ENCODE data around the gene VTI1A.
"Not testable (repeated sequence)": the region's sequence is repeated elsewhere in the genome, so short reads cannot be mapped to it uniquely, and the experiment has no call there.

VTI1A gene

GRCh38 chr10:112552593-112553110 is 105.6 kb downstream of the VTI1A start:
- DNase-seq, result no peak

DNA sequence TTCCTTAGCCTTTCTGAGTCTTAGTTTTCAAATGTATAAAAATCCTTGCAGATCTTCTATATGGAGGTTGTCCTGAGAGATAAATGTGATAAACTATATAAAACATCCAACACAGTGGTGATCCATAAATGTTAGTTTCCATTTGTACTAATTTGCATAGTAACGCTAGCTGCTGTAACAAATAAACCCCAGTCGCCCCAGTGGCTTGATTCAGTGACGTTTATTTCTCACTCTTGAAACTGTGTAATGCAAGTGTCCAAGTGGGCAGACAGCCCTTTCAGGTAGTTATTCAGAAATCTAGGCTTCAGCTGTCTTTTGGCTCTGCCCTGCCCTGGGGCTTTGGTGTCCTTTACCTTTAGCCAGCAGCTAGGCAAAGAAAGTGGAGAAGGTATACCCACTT is 106.3 kb downstream of the VTI1A start:
- DNase-seq, result no peak

GRCh38 chr10:112554263-112554662 is 107.2 kb downstream of the VTI1A start:
- DNase-seq, result no peak

DNA sequence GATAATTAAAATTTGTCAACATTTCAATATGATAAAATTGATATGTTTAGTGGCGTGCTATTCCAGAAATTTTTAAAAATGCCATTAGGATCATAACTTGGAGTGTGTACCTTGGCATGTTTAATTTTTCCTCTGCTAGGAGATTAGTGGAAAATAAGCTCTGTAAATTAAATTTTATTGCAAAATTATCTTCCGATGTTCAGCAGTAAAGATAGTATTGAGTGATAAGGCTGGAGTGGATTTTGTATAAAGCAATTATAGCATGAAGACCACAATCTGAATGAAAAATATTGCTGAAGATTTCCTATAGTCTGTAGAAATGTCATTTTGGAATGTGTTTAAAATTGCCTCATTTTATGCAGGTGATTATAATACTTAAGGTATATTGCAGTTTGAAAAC is 110.2 kb downstream of the VTI1A start:
- DNase-seq, result no peak

DNA sequence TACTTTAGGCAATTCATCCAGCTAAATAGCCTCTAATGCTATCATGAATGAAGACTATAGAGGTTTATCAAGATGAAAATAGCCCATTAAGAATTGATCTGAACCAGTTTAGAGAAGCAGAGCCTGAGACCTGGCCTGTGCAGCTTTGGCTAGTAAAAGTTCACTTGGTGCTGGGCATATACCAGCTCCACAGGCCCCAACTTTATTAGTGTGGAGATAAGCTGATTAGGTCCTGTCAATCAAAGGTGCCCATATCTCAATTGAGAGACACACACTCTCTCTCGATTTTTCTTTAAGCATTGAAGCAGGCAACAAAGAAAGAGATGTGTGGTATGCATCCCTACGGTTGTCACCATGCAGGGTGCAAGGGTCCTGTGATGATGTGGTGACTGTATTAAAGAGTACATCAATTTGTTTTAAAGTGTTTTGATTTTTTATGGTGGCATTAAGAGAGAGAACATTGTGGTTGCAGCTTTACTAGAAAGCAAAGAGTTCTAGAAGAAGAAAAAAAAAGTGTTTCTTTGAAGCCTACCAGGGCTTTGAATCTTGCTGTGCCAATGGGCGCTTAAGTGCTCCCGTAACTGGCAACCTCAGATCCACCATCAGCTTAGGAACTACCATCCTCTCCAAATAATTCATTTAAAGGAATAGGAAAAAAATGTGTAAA is 111.6 kb downstream of the VTI1A start:
- DNase-seq, result no peak

DNA sequence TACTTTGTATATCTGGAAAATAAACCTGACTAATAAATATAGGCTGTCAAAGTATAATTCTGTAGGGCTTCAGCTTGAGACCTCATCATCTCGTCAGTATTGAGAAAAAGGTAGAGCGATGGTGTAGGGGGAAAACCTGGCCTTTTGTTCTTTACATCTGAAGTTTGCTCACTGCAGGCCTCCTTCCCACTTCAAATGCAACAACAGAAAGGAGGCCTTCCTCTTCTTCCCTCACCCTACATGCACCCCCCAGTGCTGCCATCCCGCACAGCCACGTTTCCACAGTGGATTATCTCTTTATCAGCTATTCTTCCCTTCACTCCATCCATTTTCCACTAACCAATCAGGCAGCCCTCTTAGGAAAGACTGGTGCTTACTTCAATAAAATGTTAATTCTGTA is 112.3 kb downstream of the VTI1A start:
- no peak for DNase-seq

GRCh38 chr10:112562122-112562521 is 115.1 kb downstream of the VTI1A start:
- DNase-seq, result no peak

DNA sequence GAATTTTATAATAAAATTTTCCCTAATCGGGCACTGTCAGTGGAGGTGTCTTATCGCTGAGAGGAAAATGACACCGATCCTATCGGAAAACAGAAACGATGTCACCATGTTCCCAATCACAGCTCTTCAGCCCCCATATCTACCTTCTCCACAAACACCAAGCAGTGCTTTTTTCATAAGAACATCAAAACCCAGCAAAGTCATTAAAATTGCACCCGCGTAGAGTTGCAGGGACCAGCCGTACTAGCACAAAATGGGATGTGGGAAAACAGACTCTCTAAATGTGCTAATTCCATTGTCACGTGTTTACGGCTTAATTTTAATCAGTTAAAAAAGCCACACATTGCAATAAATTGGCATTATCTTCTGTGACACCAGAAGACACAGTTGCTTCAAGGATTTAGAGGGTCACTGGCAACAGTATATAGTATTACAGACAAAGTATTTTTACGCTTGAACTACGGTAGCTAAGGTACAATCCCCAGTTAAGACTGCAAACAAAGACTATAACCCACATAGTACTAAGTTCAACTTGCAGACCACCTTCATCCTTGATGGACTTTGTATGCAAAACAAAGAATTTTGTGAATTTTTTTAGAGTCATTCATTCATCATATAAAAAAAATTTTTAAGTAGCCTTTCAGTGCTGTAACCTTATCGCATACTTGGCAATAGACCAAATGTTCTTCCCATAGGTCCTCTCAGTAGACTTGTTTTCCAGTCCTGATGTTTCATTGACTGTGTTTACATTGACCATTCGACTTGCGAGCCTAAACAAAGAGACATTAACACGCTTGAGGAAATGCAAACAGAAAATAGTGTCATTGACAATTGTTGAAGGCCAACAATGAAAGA is 116.0 kb downstream of the VTI1A start:
- DNase-seq, result peak; percentile 64

- DNase-seq, result no peak
These were observed 117.3 kb downstream of the VTI1A start for GRCh38 chr10:112564337-112564736.

DNA sequence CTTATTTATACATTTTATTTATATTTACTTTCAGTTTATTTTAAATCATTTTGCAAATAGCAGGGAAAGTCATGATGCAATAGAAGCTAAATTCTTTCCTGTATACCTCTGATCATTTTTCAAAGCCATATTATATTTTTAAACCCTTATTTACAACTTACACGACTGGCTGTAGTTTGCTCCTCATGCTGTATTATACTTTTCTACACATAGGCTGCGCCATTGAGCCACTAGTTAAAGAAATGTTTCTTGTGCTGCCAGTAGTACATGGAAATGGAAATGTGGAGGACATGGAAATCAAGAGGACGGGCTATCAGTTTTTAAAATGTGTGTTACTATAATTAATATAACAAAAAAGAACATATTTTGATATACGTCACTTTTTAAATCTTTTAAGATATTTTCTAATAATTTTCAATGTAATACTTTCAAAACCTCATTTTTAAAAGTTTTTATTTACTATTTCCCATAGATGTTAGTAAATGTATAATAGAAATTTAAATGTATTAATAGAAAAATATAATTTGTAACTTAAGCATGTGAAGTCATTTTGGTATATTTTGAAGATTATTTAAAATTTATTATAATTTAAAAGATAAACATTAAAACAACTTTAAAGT is 118.5 kb downstream of the VTI1A start:
- peak; percentile 92 for DNase-seq

- no peak for DNase-seq
These were observed 123.6 kb downstream of the VTI1A start for GRCh38 chr10:112570585-112570984.

GRCh38 chr10:112579578-112579977 is 132.6 kb downstream of the VTI1A start:
- DNase-seq, result no peak

- DNase-seq, result no peak
These were observed 133.3 kb downstream of the VTI1A start for GRCh38 chr10:112580267-112580666.

DNA sequence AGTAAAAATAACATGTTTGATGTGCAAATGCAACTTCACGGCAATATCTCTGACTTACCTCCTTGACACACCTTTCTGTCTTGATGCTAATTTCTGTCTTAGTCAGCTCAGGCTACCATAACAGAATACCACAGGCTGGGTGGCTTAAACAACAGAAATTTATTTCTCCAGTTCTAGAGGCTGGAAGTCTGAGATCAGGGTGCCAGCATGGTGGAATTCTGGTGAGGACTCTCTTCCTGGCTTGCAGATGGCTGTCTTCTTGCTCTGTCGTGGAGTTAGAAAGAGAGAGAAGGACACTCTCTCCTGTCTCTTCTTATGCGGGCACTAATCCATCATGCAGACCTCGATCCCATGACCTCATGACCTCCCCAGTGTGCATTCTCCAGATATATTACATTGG is 134.9 kb downstream of the VTI1A start:
- no peak for DNase-seq

DNA sequence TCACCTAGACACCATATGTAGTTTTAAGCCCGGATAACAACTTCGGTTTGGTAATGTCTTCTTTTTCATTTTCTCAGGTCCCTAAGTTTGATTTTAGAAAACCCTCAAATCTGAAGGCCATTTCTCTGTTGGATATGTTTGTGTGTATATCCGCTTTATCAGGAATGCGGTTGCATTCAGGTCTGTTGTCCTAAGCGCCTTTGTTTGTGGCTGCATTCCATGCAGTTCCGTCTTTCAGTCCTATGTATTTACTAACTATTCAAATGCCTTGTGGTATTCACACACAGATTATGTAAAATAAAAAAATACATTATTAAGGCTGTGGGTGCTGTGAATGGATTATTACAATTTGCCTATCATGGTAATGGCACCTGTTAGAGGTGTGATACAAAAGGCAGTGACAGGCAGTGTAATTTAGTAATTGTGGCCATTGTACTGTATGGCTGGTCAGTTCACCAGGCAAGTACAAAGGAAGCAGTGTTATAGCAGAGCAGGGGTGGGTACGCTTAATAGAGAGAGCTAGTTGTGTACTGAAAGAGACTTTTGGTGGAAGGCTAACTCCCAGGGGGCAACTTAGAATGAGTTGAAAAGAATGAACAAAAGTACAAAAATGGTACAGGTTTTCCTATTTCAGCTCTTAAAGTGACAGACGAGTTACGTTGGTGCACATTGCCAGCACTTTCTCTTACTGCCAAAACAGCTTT is 136.4 kb downstream of the VTI1A start:
- peak; percentile 46 for DNase-seq

GRCh38 chr10:112584276-112584675 is 137.3 kb downstream of the VTI1A start:
- DNase-seq, result no peak

DNA sequence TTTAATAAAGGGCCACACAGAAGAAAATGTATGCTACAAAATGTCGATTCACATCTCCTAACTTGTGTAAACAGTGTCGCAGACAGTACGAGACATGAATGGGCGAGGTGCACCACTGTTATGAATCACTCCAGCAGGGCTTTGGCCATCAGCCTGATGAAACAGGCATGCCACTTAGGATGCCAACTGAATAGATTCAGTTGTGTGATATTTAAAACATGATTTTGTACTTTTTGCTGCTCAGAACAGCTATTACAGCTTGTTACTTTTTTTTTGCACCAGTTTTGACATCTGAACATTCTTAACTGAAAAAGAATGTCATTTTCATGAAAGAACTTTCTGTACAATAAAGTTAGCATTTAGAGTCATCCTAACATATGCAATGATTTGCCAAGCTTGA is 138.1 kb downstream of the VTI1A start:
- DNase-seq, result no peak

GRCh38 chr10:112585960-112586359 is 138.9 kb downstream of the VTI1A start:
- no peak for DNase-seq

DNA sequence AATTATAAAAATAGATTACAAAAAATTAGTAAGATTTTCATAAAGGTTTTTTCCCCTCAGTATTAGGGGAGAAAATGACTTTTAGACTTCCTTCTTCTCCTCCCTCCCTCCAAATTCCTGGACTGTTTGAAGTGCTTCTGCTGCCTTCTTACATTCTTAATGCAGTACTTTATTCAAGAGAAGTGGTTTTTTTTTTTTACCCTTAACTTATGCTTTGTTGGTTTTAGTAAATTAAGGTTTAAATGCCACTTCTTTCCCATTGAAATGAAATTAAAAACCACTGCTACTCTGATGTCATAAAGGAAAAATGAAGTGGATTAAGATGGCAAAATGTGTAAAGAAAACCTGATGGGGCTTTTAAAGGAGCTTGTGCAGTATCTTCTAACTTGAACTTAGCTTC is 140.7 kb downstream of the VTI1A start:
- no peak for DNase-seq

- DNase-seq, result no peak
These were observed 141.4 kb downstream of the VTI1A start for GRCh38 chr10:112588225-112588990.

GRCh38 chr10:112589081-112589480 is 142.1 kb downstream of the VTI1A start:
- DNase-seq, result no peak

DNA sequence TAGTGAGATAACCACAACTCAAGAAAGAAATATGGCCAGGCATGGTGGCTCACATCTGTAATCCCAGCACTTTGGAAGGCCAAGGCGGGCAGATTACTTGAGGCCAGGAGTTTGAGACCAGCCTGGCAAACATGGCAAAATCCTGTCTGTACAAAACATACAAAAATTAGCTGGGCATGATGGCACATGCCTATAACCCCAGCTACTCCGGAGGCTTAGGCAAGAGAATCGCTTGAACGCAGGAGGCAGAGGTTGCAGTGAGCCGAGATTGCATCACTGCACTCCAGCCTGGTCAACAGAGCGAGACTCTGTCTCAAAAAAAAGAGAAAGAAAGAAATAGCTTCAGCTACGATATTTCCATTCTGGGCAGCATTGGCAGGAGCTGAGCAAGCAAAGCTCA is 143.8 kb downstream of the VTI1A start:
- DNase-seq, result not testable (repeated sequence)

All from eye (tissue), 1 donor.